Measurements from ENCODE around the gene PVALEF.

DNA sequence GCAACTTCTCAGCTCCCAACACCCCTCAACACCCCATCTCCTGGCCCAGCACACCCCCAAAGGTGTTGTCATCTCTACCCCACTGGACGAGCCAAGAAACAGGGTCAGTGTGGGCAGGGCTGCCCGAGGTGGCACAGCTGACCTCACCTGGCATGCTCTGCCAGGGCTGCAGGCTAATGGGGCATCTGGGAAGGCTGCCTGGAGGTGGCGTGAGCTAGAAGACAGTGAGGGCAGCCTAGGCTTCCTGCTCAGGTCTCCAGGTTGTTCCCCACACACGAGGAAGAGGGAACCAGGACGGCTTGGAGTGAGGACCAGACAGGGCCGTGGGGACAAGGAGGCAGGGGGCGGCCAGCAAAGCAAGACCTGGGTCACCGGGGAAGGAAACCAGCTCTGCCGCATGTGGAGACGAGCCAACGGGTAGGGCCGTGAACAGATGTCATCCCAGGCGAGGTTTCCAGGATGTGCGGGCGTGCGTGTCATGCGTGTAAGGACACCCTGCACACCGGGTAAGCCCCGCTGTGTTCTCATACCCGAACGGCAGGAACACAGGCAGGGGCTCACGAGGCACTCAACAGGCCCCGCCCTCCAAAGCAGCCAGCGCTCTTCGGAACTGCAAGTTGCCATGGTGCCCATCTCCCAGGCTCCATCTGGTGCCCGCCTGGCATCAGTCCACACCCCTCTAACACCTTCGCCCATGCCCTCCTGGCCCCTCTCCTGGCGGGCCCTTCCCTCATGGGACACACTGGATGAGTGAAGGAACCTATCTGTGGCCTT lies 29.6 kb upstream of the PVALEF start:
- TF ChIP-seq, protein P1, sequence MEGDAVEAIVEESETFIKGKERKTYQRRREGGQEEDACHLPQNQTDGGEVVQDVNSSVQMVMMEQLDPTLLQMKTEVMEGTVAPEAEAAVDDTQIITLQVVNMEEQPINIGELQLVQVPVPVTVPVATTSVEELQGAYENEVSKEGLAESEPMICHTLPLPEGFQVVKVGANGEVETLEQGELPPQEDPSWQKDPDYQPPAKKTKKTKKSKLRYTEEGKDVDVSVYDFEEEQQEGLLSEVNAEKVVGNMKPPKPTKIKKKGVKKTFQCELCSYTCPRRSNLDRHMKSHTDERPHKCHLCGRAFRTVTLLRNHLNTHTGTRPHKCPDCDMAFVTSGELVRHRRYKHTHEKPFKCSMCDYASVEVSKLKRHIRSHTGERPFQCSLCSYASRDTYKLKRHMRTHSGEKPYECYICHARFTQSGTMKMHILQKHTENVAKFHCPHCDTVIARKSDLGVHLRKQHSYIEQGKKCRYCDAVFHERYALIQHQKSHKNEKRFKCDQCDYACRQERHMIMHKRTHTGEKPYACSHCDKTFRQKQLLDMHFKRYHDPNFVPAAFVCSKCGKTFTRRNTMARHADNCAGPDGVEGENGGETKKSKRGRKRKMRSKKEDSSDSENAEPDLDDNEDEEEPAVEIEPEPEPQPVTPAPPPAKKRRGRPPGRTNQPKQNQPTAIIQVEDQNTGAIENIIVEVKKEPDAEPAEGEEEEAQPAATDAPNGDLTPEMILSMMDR (IDR thresholded peaks at IDR 0.05), result no peak
- TF ChIP-seq, protein P2, sequence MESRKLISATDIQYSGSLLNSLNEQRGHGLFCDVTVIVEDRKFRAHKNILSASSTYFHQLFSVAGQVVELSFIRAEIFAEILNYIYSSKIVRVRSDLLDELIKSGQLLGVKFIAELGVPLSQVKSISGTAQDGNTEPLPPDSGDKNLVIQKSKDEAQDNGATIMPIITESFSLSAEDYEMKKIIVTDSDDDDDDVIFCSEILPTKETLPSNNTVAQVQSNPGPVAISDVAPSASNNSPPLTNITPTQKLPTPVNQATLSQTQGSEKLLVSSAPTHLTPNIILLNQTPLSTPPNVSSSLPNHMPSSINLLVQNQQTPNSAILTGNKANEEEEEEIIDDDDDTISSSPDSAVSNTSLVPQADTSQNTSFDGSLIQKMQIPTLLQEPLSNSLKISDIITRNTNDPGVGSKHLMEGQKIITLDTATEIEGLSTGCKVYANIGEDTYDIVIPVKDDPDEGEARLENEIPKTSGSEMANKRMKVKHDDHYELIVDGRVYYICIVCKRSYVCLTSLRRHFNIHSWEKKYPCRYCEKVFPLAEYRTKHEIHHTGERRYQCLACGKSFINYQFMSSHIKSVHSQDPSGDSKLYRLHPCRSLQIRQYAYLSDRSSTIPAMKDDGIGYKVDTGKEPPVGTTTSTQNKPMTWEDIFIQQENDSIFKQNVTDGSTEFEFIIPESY (IDR thresholded peaks at IDR 0.05; ENCODE audit: borderline replicate concordance, low read depth), result no peak
- no peak for TF ChIP-seq EZH2phosphoT487 (IDR thresholded peaks at IDR 0.05; ENCODE audit: borderline replicate concordance, low read depth)
